Psoas muscle (tissue), 8 donors: ENCODE data around the gene ERC2. TPM values are rescaled to one million over a fixed set of nuclear protein-coding genes. Genes with fewer than 3 reads are reported as not detected.

Experiments
- ATAC-seq, 4 donors: fragments of 200-7000 bp; cut with Tn5 transposase; one replicate each; pipeline ENCODE4 v1.9.1; 2020; ENCODE audit warnings: moderate library complexity in 3 of 4, mild to moderate bottlenecking in 2 of 4
- DNase-seq, 2 donors: peaks; one replicate each; pipeline ENCODE4 v3.0.0-alpha.2; 2020
- H3K27ac ChIP-seq: fragments of 200-600 bp; one replicate; pipeline ENCODE4 v1.8.0; 2022
- H3K27me3 ChIP-seq, 3 donors: fragments of 200-600 bp in 1 of 3; one replicate each; pipeline versions ENCODE4 v1.6.1 to v1.8.0; 2013 to 2022; ENCODE audit warnings: low read length in 2 of 3, mild to moderate bottlenecking in 2 of 3, moderate library complexity in 1 of 3; ENCODE audit not compliant: insufficient read depth in 3 of 3
- H3K36me3 ChIP-seq, 2 donors: fragments of 200-600 bp in 1 of 2; one replicate each; pipeline versions ENCODE4 v1.6.1 to v1.8.0; 2013 to 2022; ENCODE audit warnings: low read depth in 1 of 2, mild to moderate bottlenecking in 1 of 2, moderate library complexity in 1 of 2; ENCODE audit not compliant: insufficient read depth in 1 of 2
- H3K4me1 ChIP-seq: fragments of 200-600 bp; one replicate; pipeline ENCODE4 v1.8.0; 2022
- H3K4me3 ChIP-seq: fragments of 200-600 bp; one replicate; pipeline ENCODE4 v1.8.0; 2022; ENCODE audit warnings: mild to moderate bottlenecking
- H3K9me3 ChIP-seq: fragments of 200-600 bp; one replicate; pipeline ENCODE4 v1.8.0; 2022
- WGBS, 3 donors: extraction: QIAGEN DNeasy Blood & Tissue Kit; methylation state at CpG; one replicate each; pipeline versions ENCODE4 v1.1.6 to v1.1.7; 2013; 5-methylcytosine and 5-hydroxymethylcytosine counted together
- intact Hi-C, 2 donors: fragments of 100-400 bp; cut with DNase I; formaldehyde crosslinking; loops; one replicate each; pipeline versions ENCODE4 v1.11.0 to v1.14.2; 2022
- polyA plus RNA-seq, 3 donors: library from polyadenylated mRNA; stranded (reverse); fragments of 200-250 nt; gene quantifications; one replicate each; pipeline ENCODE4 v1.2.3, GENCODE V29; 2013
- total RNA-seq, 4 donors: library from RNA; stranded (reverse); fragmentation: NEBNext Ultra II Directional in 2 of 4; extraction: Animal tissue kit (Norgen Biotek cat#: 25700) in 2 of 4; gene quantifications; one replicate each; pipeline versions ENCODE4 v1.2.1 to v1.2.4, GENCODE V29; 2021 to 2023
- TF ChIP-seq, protein P1 (sequence below): fragments of 200-600 bp; IDR thresholded peaks from one replicate; pipeline ENCODE4 v1.8.0; 2022; ENCODE audit warnings: antibody characterized with exemption
- donor health status: healthy with polysubstance abuse.
- donor health status: DM: no; HTN: no; CAD: no; lungs with moderate emphysema.
- donor health status: Bipolar disorder and iron deficiency.
- donor health status: healthy.
- donor health status: DM: yes; HTN: yes; CAD: no.
- donor health status: DM: no; HTN: no; CAD: no.
- donor health status: DM: no; HTN: no; CAD: no.
- donor health status: DM: yes; HTN: yes; CAD: no.

ERC2 gene
- total and polyA plus RNA-seq, 7 donors: 0.04 to 0.15 TPM; not detected in 5

DNA sequence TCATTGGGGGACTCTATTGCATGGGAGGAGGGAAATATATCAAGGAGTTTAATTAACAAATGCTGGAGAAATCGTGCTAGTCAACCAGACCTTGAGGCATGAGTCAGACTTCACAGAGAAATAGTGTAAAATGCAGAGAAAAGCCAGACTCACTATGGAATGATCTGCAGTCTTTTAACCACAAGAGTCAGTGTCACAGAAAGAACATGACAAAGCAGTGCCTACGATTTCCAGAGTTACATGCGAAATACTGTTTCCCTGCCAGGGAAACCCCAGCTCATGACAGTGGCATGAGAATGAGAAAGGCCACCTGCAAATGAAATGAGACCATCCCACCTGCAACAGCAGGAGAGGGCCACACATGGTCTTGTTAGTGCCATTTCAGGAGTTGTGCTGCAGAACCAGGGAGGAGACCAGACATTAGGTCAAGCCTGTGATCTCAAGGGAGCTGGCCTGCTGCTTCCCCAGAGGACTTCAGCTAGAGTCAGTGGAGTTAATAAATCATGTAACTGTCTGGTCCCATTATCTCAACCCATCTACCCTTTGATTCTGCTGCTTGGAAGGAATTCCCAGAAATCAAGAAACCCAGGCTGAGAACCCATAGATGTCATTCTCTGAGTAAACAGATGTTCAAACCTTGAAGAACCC, 79.0 kb downstream of the ERC2 start:
- 74 to 86% (median 86%) methylated on average over 3 of the region's 3 CpGs for WGBS, 3 donors
- intact Hi-C loops: no loop called here
- H3K27me3 ChIP-seq: peaks cover 0 to 2% (median 0%) of the 10 kb centered on the region in 3 donors

DNA sequence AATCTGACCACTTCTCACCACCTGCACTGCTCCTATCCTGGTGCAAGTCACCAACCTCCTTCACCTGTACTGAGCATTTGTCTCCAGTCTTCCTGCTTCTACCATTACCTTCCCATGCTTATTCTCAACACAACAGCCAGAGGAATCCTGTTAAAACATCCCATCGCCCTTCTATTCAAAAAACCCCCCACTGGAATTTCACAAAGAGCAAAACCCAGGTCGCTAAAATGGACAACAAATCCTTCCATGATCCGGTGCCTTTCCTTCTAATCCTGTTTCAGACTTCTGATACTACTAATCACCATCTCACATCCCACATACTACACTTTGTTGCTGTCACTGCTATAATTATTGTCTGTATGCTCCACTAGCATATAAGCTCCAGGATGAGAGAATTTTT, 85.2 kb downstream of the ERC2 start:
- 62 to 69% (median 66%) methylated on average over 3 of the region's 3 CpGs for WGBS, 3 donors

More for the DNA sequence above, 79.0 kb downstream of the ERC2 start:
- TF ChIP-seq, protein P1, sequence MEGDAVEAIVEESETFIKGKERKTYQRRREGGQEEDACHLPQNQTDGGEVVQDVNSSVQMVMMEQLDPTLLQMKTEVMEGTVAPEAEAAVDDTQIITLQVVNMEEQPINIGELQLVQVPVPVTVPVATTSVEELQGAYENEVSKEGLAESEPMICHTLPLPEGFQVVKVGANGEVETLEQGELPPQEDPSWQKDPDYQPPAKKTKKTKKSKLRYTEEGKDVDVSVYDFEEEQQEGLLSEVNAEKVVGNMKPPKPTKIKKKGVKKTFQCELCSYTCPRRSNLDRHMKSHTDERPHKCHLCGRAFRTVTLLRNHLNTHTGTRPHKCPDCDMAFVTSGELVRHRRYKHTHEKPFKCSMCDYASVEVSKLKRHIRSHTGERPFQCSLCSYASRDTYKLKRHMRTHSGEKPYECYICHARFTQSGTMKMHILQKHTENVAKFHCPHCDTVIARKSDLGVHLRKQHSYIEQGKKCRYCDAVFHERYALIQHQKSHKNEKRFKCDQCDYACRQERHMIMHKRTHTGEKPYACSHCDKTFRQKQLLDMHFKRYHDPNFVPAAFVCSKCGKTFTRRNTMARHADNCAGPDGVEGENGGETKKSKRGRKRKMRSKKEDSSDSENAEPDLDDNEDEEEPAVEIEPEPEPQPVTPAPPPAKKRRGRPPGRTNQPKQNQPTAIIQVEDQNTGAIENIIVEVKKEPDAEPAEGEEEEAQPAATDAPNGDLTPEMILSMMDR: no peak
- Histone ChIP-seq H3K4me1 (no peaks in the 10 kb centered on the region), H3K9me3 (no peaks in the 10 kb centered on the region), H3K36me3 (no peaks in the 10 kb centered on the region), H3K4me3 (no peak overlapping the region), H3K27ac (no peak overlapping the region)
- no peak for ATAC-seq
- no peak for DNase-seq

DNA sequence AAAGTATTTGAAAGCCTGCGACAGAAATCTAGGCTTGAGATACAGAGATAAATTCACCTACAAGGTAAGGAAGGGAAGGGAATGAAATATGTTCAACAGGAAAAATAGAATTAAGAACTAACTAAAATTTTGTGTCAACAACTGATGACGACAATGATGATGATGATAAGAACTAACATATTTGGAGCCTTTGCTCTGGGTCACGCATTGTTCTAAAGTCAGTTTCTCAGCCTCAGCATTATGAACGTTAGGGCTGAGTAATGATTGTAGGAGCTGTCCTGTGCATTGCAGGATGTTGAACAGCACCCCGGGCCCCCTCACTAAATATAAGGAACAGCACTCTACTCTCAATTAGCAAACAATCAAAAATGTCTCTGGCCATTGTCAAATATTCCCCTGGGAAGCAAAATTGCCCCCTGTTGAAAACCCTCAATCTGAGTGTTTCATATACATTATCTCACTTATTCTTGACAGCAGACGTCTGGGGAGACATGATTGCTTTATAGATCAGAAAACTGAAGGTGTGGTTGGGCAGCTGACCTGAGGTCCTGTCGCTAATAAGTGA, 88.5 kb downstream of the ERC2 start:
- Histone ChIP-seq H3K9me3 (peaks cover 5% of the 10 kb centered on the region), H3K27me3 (peaks cover 0 to 3% (median 0%) of the 10 kb centered on the region in 3 donors), H3K36me3 (no peaks in the 10 kb centered on the region), H3K27ac (no peak overlapping the region), H3K4me3 (no peak overlapping the region), H3K4me1 (no peaks in the 10 kb centered on the region)
- TF ChIP-seq, protein P1: no peak
- WGBS, 3 donors: 67 to 74% (median 68%) methylated on average over 7 of the region's 7 CpGs
- DNase-seq (no peak), ATAC-seq (no peak)
- intact Hi-C loops: no loop called here

More for the DNA sequence above, 85.2 kb downstream of the ERC2 start:
- no peak overlapping the region for H3K27ac ChIP-seq
- no peaks in the 10 kb centered on the region for H3K4me1 ChIP-seq
- intact Hi-C loops: no loop called here
- H3K27me3 ChIP-seq: peaks cover 0 to 3% (median 2%) of the 10 kb centered on the region in 3 donors
- H3K9me3 ChIP-seq: no peaks in the 10 kb centered on the region
- ATAC-seq (no peak), DNase-seq (no peak)
- TF ChIP-seq, protein P1: no peak
- no peak overlapping the region for H3K4me3 ChIP-seq
- H3K36me3 ChIP-seq: no peaks in the 10 kb centered on the region

DNA sequence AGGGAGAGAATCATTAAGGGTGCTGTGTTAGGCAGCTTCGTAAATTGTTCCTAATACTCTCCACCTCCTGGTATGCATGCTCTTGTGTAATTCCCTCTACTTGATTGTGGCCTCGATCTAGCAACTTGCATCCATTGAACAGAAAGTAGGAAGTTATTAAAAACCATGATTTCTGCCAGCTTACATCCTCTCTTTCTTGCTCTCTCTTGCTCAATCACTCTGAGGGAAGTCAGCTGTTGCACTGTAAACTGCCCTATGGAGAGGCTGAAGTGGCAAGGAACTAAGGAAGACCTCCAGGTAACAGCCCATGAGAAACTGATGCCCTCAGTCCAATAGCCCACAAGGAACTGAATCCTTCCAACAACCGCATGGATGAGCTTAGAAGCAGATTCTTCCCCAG, 92.6 kb downstream of the ERC2 start:
- H3K9me3 ChIP-seq: peaks cover 5% of the 10 kb centered on the region
- TF ChIP-seq, protein P1: no peak
- intact Hi-C loops: no loop called here
- H3K27me3 ChIP-seq: peaks cover 0 to 3% (median 0%) of the 10 kb centered on the region in 3 donors
- no peak for ATAC-seq
- WGBS, 3 donors: 83 to 86% (median 85%) methylated on average over 3 of the region's 3 CpGs
- DNase-seq: no peak
- H3K27ac ChIP-seq: no peak overlapping the region
- no peak overlapping the region for H3K4me3 ChIP-seq
- H3K36me3 ChIP-seq: no peaks in the 10 kb centered on the region
- H3K4me1 ChIP-seq: no peaks in the 10 kb centered on the region
